Spleen (tissue), 7 donors: ENCODE results near the gene DNAJC17.

Experiments
- CTCF ChIP-seq, 11 experiments: fragments of 200-600 bp in 7 of 11; fragments of 450-650 bp in 4 of 11; sonication (generic) in 4 of 11; IDR thresholded peaks in 8 of 11; conservative IDR thresholded peaks in 3 of 11; 1 replicate in 7 of 11; 2 replicates in 4 of 11; pipeline versions ENCODE4 v1.4.0 to v1.8.0; 2016 to 2021; ENCODE audit warnings: antibody characterized with exemption in 11 of 11, inconsistent platforms in 4 of 11, mild to moderate bottlenecking in 1 of 11
- POLR2AphosphoS5 ChIP-seq, 3 donors: sonication (generic); formaldehyde crosslinking; IDR thresholded peaks; one replicate each; pipeline ENCODE4 v1.5.1; 2017; ENCODE audit warnings: antibody characterized with exemption in 3 of 3
- donor health status: DM: no; HTN: no; CAD: no; lungs with moderate emphysema.
- donor health status: DM: no; HTN: no; CAD: no.
- donor health status: DM: no; HTN: no; CAD: no.

GRCh38 chr15:40747685-40748631, 59.3 kb downstream of the DNAJC17 start:
- TF ChIP-seq POLR2AphosphoS5 (IDR thresholded peaks at IDR 0.05) (no peak), CTCF (IDR thresholded peaks at IDR 0.05 in 8 of 11, conservative IDR thresholded peaks at IDR 0.05 in 3 of 11) (no peak)
